ENCODE measurements around the gene SCGB1A1.

Gene SCGB1A1

DNA sequence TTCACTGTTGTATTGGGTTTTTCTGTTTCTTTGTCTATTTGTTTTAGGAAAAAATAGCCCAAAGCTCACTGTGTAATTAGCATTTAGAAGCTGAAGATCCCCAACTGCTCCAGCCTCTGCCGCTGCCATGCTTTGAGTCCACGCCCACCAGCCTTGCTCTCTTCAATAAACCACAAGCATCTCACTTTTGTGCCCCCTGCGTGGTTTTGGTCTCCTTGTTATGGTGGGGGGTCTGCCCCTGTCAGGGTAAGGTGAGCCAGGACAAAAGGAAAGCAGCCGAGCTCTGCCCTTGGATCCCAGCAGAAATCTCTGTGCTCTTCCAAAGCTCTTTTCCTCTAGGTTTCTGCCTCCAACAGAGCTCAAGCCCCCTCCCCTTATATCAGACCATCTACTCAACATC, 4.2 kb downstream of the SCGB1A1 start:
- ChIA-PET POLR2A (ENCODE audit: low non-redundant PET) (no interaction called here), CTCF (interaction anchor here (0.6 to 1.0 kb wide), 2 partner anchors 120 to 159 kb away, joined by 3 to 5 read pairs; no protein-coding TSS in a partner anchor)
- DNase-seq (ENCODE audit: low spot score) = no peak
- no peak overlapping the region for H3K27ac ChIP-seq
- TF ChIP-seq, protein P1, sequence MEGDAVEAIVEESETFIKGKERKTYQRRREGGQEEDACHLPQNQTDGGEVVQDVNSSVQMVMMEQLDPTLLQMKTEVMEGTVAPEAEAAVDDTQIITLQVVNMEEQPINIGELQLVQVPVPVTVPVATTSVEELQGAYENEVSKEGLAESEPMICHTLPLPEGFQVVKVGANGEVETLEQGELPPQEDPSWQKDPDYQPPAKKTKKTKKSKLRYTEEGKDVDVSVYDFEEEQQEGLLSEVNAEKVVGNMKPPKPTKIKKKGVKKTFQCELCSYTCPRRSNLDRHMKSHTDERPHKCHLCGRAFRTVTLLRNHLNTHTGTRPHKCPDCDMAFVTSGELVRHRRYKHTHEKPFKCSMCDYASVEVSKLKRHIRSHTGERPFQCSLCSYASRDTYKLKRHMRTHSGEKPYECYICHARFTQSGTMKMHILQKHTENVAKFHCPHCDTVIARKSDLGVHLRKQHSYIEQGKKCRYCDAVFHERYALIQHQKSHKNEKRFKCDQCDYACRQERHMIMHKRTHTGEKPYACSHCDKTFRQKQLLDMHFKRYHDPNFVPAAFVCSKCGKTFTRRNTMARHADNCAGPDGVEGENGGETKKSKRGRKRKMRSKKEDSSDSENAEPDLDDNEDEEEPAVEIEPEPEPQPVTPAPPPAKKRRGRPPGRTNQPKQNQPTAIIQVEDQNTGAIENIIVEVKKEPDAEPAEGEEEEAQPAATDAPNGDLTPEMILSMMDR (conservative IDR thresholded peaks at IDR 0.05; ENCODE audit: low read depth) = no peak

DNA sequence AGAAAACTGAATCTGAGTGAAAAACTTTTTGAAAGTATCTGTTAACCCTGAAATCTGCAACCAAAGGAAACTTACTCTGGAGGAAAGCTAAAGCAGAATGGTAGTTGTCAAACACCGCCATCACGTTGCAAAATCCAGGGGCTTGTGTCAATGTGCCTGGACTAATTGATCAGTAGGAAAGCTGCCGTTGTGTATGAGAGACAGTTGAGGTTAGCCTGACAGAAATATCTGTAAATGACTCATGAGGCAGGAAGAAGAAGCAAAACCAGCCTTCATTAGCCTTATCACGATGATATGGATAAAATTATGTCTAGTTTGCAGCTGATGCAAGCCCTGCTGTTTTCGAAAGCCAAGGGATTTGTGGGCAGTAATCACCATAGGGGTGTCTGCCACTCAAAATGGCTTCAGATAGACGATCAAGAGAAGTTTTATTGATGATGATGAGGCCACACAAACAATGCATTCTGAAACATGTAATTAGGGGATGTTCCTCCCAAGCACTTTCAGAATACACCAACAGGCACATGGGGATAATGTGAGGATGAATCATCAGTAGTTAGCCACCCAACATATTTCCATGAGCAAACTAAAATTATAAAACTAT, 8.9 kb downstream of the SCGB1A1 start:
- no peak for DNase-seq (ENCODE audit: low spot score)
- TF ChIP-seq, protein P1 (conservative IDR thresholded peaks at IDR 0.05; ENCODE audit: low read depth) = no peak
- peak overlapping the region; percentile 40; the same call in 1 of the 2 replicates for H3K27ac ChIP-seq
- POLR2A ChIA-PET (ENCODE audit: low non-redundant PET) = no interaction called here
- CTCF ChIA-PET = interaction anchor here (0.7 kb wide), 1 partner anchor 133 kb away, joined by 6 read pairs; no protein-coding TSS in a partner anchor

DNA sequence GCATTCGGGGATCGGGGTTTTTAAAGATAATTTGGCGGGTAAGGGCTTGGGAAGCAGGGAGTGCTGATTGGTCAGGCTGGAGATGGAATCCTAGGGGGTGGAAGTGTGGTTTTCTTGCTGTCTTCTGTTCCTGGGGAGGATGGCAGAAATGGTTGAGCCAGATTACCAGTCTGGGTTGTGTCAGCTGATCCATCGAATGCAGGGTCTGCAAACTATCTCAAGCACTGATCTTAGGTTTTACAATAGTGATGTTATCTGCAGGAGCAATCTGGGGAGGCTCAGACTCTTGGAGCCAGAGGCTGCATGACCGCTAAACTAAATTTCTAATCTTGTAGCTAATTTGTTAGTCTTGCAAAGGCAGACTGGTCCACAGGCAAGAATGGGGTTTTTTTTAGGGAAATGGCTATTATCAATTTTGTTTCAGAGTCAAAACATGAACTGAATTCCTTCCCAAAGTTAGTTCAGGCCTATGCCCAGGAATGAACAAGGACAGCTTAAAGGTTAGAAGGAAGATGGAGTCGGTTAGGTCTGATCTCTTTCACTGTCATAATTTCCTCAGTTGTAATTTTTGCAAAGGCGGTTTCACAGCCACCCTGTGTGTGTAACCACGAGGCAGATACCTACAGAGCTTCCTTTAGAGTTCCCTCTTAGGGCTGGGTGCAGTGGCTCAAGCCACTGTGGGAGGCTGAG, 10.2 kb downstream of the SCGB1A1 start:
- TF ChIP-seq, protein P1 (conservative IDR thresholded peaks at IDR 0.05; ENCODE audit: low read depth) = no peak
- 0 out of 2 replicates have a peak overlapping the region, but pooled peaks have one; percentile 12 for H3K27ac ChIP-seq
- no peak for DNase-seq (ENCODE audit: low spot score)
- ChIA-PET CTCF (interaction anchor here (0.6 kb wide), 1 partner anchor 130 kb away, joined by 3 read pairs; no protein-coding TSS in a partner anchor), POLR2A (ENCODE audit: low non-redundant PET) (no interaction called here)

DNA sequence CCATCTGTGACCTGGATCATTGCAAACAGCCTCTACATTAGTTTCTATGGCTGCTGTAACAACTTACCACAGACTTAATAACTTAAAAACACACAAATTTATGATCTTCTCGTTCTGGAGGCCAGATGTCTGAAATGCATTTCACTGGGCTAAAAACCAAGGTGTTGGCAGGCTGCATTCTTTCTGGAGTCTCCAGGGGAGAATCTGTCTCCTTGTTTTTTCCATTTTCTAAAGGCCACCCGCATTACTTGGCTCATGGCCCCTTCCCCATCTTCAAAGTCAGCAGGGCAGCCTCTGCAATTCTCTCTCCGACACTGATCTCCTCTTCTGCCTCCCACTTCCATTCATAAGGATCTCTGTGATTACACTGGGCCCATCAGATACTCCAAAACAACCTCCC, 11.6 kb downstream of the SCGB1A1 start:
- CTCF ChIA-PET = interaction anchor here (0.9 to 1.0 kb wide), 2 partner anchors 66 to 113 kb away, joined by 3 to 4 read pairs; no protein-coding TSS in a partner anchor
- TF ChIP-seq, protein P1 (conservative IDR thresholded peaks at IDR 0.05; ENCODE audit: low read depth) = no peak
- H3K27ac ChIP-seq = no peak overlapping the region; the same call in 1 of the 2 replicates
- no peak for DNase-seq (ENCODE audit: low spot score)
- POLR2A ChIA-PET (ENCODE audit: low non-redundant PET) = no interaction called here

DNA sequence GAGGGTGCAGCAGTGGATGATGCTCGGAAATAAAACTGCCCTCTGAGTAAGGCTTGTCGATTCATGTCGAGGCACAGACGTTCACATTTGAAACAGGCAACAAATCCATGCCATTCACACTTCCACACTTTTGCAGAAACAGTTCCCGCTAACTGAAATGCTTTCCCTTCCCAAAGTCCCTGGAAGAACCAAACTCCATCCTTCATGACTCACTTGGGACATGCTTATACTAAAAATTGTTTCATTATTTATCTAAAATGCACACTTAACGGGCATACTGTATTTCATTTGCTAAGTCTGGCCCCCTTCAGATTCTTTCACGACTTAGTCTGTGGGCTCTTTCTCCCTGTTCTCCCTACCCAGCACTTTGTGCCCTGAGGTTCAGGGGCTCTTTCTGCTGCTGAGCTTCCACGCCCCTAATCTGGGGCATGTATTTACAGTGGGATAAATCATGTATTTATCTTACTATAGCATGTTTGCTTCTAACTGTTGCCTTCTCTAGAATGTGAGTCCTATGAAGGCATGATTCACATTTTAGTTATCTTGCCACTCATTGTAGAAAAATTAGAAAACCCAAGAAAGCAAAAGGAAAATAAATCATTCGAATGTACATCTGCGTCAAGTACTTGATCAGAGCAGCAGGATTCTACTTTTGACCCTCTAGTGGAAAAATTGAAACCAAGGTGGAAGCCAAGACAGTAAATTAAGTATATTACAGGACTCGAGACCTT, 12.5 kb downstream of the SCGB1A1 start:
- ChIA-PET POLR2A (ENCODE audit: low non-redundant PET) (no interaction called here), CTCF (interaction anchor here (0.9 kb wide), 1 partner anchor 112 kb away, joined by 4 read pairs; no protein-coding TSS in a partner anchor)
- DNase-seq (ENCODE audit: low spot score) = no peak
- peak overlapping the region; percentile 29; the same call in 1 of the 2 replicates for H3K27ac ChIP-seq
- TF ChIP-seq, protein P1 (conservative IDR thresholded peaks at IDR 0.05; ENCODE audit: low read depth) = no peak

DNA sequence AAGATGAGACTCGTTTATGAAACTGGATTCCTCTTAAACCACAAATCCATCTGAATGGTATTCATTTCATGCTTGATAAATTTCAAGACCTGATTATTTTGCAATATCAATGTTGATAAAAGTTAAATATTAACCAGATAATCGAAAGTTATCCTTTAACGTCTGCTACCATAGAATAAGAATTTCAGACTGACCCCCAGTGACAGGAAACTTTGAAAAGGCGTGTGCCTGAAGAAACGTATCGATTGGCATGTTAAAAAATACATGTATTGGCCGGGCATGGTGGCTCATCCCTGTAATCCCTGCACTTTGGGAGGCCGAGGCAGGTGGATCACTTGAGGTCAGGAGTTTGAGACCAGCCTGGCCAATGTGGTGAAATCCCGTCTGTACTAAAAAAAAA, 13.9 kb downstream of the SCGB1A1 start:
- CTCF ChIA-PET = no interaction called here
- no peak overlapping the region for H3K27ac ChIP-seq
- DNase-seq (ENCODE audit: low spot score) = no peak
- TF ChIP-seq, protein P1 (conservative IDR thresholded peaks at IDR 0.05; ENCODE audit: low read depth) = no peak
- POLR2A ChIA-PET (ENCODE audit: low non-redundant PET) = no interaction called here
